NCI-H446 treated with DMSO at 0.1 percent for 48 hours (cell line): ENCODE data around the gene THRA.

Experiments used
- DNase-seq: peaks from one replicate; lab custom pipeline; 2025; lab: John Stamatoyannopoulos, UW

THRA gene

GRCh38 chr17:40084477-40084876 is 21.7 kb downstream of the THRA start:
- DNase-seq: no peak

GRCh38 chr17:40086150-40087044 is 23.6 kb downstream of the THRA start:
- DNase-seq: no peak

- no peak for DNase-seq
Observed at GRCh38 chr17:40087049-40087794, 24.5 kb downstream of the THRA start.

- no peak for DNase-seq
Observed at GRCh38 chr17:40087903-40088718, 25.3 kb downstream of the THRA start.

GRCh38 chr17:40089077-40089895 is 26.5 kb downstream of the THRA start:
- DNase-seq: no peak

GRCh38 chr17:40090237-40091119 is 27.7 kb downstream of the THRA start:
- no peak for DNase-seq

- no peak for DNase-seq
Observed at GRCh38 chr17:40091691-40092397, 29.1 kb downstream of the THRA start.

- DNase-seq: no peak
Observed at GRCh38 chr17:40092581-40092980, 29.8 kb downstream of the THRA start.

GRCh38 chr17:40093005-40093579 is 30.3 kb downstream of the THRA start:
- no peak for DNase-seq

GRCh38 chr17:40093580-40094201 is 30.9 kb downstream of the THRA start:
- no peak for DNase-seq

- no peak for DNase-seq
Observed at GRCh38 chr17:40094874-40095273, 32.1 kb downstream of the THRA start.

- DNase-seq: no peak
Observed at GRCh38 chr17:40095351-40095943, 32.7 kb downstream of the THRA start.

GRCh38 chr17:40095944-40096791 is 33.4 kb downstream of the THRA start:
- no peak for DNase-seq

- DNase-seq: no peak
Observed at GRCh38 chr17:40097087-40097486, 34.3 kb downstream of the THRA start.

GRCh38 chr17:40097931-40098845 is 35.4 kb downstream of the THRA start:
- DNase-seq: no peak

- peak; percentile 89 for DNase-seq
Observed at GRCh38 chr17:40098846-40099618, 36.3 kb downstream of the THRA start.
